Amniotic epithelial cell (primary cell): ENCODE results near the gene ABCB9.

Experiments
- DNase-seq: peaks from one replicate; pipeline ENCODE4 v3.0.0-alpha.2; 2010; ENCODE audit warnings: low read depth

The ABCB9 gene

DNA sequence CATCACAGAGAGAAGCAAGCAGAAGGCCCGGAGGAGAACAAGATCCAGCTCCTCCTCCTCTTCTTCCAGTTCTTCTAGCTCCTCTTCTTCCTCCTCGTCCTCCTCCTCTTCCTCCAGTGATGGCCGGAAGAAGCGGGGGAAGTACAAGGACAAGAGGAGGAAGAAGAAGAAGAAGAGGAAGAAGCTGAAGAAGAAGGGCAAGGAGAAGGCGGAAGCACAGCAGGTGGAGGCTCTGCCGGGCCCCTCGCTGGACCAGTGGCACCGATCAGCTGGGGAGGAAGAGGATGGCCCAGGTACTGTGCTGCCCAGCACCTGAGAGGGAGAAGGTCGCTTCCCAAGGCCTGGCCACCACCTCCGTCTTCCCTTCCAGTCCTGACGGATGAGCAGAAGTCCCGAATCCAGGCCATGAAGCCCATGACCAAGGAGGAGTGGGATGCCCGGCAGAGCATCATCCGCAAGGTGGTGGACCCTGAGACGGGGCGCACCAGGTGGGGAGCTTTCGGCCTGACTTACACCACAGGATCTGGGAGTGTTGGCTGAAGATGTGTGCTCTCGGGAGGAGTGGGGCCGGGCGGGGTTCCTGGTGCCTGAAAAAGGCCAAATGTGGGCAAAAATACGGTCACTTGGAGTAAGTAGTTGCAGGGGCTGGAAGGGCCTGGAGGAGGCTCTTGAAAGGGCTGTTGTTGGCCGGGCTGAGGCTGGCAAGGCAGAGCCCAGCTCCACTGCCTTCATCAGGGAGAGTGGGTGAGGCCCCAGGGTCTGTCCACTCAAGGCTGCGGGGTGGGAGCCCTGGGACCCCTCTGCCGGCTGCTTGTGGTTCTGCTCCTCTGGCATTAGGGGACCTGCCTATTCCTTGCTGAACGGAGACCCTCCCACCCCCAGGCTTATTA is 15.6 kb upstream of the ABCB9 start:
- no peak for DNase-seq

GRCh38 chr12:122981036-122981471 is 14.8 kb upstream of the ABCB9 start:
- no peak for DNase-seq

DNA sequence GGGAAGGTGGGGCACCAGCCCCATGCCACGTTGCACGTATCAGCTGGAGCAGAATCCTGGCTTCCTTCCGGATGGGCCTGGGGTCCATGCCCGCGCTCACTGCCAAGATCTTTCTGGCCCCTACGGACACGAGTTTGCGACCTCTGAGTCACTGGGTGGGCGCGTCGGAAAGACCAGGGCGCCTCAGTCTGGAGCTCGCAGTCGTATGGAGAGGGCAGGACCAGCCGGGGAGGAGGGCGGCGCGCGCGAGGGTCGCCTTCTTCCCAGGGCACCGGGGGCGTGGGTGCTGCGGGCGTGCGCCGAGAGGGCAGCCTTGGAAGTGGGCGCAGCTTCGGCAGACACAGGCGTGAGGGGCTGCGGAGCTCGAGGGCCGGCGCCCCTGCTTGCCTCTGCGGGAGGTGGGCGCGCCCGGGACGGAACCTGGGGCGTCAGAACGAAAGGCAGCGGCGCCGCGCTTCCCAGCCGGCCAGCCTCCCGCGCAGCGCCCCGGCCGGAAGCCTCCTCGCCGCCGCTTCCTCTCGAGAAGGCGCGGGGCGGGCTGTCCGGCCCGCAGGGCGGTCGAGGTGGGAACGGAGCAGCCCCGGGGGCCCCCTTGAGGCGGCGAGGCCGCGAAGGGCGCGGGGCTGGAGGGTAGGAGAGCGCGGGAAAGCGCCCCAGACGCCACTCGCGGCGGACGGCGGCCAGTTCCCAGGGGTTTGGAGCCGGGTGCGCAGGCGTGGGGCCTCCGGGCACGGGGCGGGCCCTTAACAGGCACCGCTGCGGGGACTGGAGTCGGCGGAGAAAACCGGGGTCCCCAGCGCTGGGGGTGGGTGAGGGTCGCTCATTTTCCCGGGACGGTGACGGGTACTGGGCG is 14.1 kb upstream of the ABCB9 start, which contains the start of gene ARL6IP4:
Gene ARL6IP4 (plus strand): TSS at position 499 of the 853 bp plus-strand sequence. CDS start 459 bp downstream, outside the sequence.
- peak; percentile 56 for DNase-seq

- no peak for DNase-seq
These were observed 13.6 kb upstream of the ABCB9 start for GRCh38 chr12:122979908-122980182.

GRCh38 chr12:122979001-122979907 is 13.0 kb upstream of the ABCB9 start:
- no peak for DNase-seq

DNA sequence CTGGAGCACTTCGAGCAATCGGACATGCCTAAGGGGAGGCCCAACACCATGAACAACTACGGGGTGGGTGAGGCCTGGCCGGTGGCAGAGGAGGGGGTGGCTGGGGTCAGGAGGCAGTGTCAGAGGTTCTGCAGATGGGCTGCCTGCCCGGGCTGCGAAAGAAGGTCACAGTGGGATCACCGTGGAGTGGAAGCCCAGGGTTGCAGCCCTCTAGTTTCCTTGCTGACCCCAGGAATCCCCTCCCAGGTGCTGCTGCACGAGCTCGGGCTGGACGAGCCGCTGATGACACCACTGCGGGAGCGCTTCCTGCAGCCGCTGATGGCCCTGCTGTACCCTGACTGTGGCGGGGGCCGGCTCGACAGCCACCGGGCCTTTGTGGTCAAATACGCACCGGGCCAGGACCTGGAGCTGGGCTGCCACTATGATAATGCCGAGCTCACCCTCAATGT is 12.3 kb upstream of the ABCB9 start:
- no peak for DNase-seq

GRCh38 chr12:122977655-122978392 is 11.6 kb upstream of the ABCB9 start:
- DNase-seq = no peak

DNA sequence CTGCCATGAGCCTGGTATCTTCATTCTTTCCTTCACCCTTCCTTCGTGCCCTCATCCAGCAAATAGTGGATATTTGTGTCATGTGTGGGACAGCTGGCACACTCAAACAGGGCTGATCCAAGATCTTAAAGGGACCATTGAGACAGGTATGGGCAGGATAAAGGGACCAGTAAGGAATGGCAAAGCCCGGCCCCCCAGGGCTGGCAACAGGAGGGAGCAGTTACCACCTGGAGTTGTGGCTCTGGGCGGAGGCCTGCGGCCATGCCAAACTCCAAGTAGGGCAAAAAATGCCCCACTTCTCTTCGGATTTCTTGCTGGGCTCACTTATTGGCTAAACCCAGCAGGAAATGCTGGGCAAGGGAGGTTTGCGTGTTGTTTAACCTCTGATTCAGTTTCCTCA is 10.9 kb upstream of the ABCB9 start:
- no peak for DNase-seq

GRCh38 chr12:122976648-122976975 is 10.3 kb upstream of the ABCB9 start:
- DNase-seq = no peak

- no peak for DNase-seq
These were observed 9.8 kb upstream of the ABCB9 start for GRCh38 chr12:122975790-122976647.

GRCh38 chr12:122974892-122975789 is 8.9 kb upstream of the ABCB9 start, which contains the start of gene OGFOD2:
TSS of gene OGFOD2 (plus strand) at chr12:122975244. CDS start at chr12:122975252, 8 bp downstream.
- peak; percentile 87 for DNase-seq

DNA sequence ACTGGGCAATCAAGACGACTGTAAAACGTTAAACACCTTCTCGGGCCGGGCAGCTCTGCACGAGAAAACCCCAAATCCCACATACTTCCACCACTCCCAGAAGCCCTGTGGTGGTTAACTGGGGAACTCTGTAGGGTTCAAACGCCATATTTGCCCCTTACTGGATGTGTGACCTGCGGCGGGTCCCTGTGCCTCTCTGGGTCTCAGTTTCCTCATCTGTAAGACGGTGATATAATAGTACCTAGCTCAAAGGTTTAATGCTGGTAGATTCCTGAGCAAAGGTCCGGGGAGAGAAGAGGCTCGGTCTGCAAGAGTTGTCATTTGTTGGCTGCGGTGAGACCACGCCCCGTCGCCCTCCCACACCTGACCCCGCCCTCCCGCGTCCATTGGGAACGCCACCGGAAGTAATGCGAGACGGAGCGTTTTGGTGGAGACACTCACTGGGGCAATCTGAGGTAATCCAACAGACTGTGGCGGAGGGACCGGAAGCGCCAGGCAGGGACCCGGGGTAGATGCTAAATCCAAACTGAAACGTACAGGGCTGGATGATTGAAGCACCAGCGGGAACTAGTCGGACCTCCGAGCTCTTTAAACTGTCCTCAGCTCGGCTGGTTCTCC is 8.1 kb upstream of the ABCB9 start:
- peak; percentile 98 for DNase-seq

- no peak for DNase-seq
These were observed 3.4 kb upstream of the ABCB9 start for GRCh38 chr12:122969676-122970075.

- no peak for DNase-seq
These were observed 1.8 kb upstream of the ABCB9 start for GRCh38 chr12:122968104-122968503.

DNA sequence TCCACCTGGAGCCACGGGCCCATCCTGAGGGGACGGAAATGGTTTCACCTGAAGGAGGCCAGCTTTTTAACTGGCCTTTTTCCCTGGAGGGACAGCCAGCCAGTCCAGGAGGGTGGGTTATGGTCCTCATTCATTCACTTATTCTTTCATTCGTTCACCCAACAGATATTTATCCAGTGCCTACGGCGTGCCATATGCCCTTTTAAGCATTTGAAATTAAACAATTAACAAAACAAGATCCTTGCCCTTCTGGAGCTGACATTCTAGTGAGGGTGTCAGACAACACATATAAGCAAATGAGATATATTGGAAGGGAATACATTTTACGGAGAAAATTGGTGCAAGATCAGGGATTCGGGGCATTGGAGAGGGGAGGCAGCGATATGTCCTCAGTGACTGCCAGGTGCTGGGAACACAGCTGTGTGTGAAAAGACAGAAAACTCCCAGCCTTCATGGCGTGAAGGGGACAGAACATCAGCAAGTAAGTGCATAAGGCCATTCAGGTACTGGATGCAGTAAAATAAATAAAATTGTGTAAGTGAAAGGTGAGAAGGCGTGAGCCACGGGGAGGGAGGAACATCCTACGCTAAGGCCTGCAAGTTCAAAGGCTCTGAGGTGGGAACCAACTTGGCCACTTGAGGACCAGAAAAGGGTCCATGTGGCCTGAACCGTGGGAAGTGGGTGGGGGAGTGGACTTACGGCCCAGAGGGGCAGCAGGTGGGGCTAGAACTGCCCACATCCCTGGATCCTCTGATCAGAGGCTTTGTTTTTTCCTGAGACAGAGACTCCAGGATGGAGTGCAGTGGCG is 684 bp upstream of the ABCB9 start:
- DNase-seq = no peak

DNA sequence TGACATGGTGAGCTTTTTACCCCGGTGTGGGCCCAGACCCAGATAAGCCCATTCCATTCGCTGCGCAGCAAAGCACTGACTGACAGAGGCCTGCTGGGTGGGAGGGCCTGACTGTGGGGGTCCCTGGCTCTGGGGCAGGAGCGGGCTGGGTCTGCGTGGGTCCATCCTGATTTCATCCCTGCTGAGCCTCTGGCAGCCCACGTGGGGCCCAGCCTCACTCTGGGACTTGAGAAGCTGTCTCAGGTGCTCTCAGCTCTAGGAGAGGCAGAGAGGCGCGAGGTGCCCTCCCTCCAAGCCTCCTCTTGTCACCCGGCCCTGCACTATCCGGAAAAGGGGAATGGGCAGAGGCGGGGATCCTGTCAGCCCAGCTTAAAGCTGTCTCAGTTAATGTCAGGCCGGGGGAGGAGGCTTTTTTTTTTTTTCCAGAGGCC is 927 bp downstream of the ABCB9 start:
- no peak for DNase-seq

DNA sequence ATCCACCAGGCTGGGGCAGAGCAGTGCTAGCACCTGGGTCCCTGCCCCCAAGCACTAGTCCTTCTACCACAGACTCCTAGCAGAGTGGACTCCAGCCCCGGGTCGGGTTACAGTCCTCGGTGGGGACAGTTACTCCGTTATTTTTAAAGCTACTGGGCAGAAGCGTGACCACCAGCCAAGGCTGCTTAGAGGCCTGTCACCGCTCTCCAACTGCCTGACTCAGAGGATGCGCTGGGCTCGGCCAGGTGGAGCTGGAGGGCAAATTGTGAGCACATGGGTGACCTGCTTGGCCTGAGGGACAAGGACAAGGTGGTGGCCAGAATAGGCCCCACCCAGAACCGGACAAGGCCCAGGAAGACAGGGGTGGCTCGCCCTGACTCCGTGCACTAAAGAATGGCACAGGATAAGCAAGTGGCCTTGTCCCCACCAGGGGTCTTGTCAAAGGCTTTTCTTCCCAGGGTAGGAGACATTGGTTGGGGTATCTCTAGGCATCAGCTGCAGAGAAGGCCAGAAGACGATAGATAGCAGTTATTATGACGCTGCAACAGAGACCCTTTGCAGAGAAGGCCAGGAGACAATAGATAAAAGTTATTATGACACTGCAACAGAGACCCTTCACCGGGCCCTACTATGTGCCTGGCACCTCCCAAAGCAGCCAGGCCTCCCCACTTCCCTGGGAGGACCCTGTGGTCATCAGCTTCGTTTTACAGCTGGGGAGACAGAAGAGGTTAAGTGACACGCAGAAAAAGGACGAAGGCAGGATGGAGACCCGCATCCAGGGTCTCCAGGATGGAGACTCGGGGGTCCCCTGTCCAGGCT is 1.6 kb downstream of the ABCB9 start:
- no peak for DNase-seq
